ENCODE results near the gene POLR1B. TPM values are rescaled to one million over a fixed set of nuclear protein-coding genes. Genes with fewer than 3 reads are reported as not detected.

The POLR1B gene, protein sequence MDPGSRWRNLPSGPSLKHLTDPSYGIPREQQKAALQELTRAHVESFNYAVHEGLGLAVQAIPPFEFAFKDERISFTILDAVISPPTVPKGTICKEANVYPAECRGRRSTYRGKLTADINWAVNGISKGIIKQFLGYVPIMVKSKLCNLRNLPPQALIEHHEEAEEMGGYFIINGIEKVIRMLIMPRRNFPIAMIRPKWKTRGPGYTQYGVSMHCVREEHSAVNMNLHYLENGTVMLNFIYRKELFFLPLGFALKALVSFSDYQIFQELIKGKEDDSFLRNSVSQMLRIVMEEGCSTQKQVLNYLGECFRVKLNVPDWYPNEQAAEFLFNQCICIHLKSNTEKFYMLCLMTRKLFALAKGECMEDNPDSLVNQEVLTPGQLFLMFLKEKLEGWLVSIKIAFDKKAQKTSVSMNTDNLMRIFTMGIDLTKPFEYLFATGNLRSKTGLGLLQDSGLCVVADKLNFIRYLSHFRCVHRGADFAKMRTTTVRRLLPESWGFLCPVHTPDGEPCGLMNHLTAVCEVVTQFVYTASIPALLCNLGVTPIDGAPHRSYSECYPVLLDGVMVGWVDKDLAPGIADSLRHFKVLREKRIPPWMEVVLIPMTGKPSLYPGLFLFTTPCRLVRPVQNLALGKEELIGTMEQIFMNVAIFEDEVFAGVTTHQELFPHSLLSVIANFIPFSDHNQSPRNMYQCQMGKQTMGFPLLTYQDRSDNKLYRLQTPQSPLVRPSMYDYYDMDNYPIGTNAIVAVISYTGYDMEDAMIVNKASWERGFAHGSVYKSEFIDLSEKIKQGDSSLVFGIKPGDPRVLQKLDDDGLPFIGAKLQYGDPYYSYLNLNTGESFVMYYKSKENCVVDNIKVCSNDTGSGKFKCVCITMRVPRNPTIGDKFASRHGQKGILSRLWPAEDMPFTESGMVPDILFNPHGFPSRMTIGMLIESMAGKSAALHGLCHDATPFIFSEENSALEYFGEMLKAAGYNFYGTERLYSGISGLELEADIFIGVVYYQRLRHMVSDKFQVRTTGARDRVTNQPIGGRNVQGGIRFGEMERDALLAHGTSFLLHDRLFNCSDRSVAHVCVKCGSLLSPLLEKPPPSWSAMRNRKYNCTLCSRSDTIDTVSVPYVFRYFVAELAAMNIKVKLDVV
- 7.6 TPM for polyA plus RNA-seq (2013, experiment 1 of 2)
- polyA plus RNA-seq (2013, experiment 2 of 2): 6.8 TPM

DNA sequence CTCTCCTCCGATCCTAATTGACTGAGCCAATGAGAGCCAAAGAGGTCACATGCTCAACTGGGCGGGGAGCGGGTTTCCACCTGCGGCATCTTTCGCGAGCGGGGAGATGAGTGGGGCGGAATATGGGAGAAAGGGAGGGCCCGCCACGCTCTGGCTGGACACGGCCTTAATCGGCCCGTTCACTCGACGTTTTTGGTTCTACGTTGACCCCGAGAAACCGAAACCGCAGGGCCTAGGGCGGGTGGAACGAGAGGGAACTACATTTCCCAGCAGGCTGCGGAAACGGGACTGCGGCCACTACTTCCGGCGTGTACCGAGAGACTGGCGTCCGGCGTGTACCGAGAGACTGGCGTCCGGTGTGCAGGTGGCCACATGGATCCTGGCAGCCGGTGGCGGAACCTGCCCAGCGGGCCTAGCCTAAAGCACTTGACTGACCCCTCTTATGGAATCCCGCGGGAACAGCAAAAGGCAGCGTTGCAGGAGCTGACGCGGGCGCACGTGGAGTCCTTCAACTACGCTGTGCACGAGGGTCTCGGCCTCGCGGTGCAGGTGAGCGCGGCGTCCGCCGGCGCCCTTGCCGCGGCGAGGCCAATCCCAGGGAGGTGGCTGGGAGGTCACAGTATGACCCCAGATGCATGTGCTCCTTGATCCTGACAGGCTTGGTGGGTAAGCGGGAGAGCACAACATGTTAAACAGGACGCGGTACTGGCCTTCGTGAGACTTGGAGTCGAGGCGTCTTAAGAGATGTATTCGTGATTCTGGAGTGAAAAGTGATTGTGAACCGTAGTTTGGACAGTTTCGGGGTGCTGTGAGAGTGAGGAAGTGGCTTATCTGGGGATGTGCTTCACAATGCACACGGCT, at the start of gene POLR1B:
Gene POLR1B (plus strand): TSS at position 343 of the 861 bp plus-strand sequence. CDS start 30 bp downstream, at position 373.
- H2BK120ac ChIP-seq (ENCODE audit: low read depth, low read length): peak within 1 kb of the TSS; percentile 84
- no CpG with 5 or more reads among the region's 67 CpGs for WGBS, 2 donors (ENCODE audit: extremely low coverage in 2 of 2, insufficient read length in 2 of 2, insufficient replicate concordance in 1 of 2)

DNA sequence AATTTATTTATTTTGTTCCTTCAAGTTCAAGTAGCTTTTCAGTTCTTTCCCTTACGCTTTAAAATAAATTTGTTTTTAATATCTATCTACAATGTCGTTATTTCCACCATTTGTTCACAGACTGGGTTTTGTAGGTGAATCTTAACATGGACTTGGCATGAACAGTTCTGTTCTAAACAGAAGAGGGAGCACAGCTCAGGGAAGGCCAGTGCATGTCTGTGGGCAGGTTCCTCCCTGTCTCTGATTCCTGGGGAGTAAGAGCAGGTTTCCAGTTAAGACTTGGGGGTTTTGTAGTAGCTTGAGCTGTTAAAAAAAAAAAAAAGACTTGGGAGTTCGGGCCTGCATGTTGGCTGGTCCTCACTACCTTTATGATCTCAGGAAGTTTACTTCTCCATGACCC, 49.2 kb upstream of the POLR1B start:
- Histone ChIP-seq H3K4me3 (ENCODE audit: low read length in 2 of 2) (no peak overlapping the region), H3K79me1 (ENCODE audit: low read depth, low read length) (no peaks in the 10 kb centered on the region), H3K27ac (replicated peaks; ENCODE audit: low read length) (no peak overlapping the region), H3K36me3 (replicated peaks in 1 of 2; ENCODE audit: control insufficient read depth in 2 of 2, insufficient read depth in 2 of 2, low read length in 2 of 2) (peaks cover 9 to 53% of the 10 kb centered on the region in 2 donors), H3K23ac (ENCODE audit: low read depth, low read length, poor library complexity) (no peak overlapping the region), H2BK5ac (ENCODE audit: low read length) (no peak overlapping the region), H4K8ac (ENCODE audit: low read depth, low read length) (no peak overlapping the region), H4K91ac (ENCODE audit: low read depth, low read length, poor library complexity) (no peak overlapping the region), H2AFZ (ENCODE audit: low read length) (no peak overlapping the region), H2BK120ac (ENCODE audit: low read depth, low read length) (no peak overlapping the region), H2AK5ac (ENCODE audit: low read depth, low read length) (no peak overlapping the region), H3K9ac (ENCODE audit: low read depth, low read length, poor library complexity) (no peak overlapping the region), H3K4me1 (ENCODE audit: control insufficient read depth in 2 of 2, insufficient read depth in 1 of 2, low read depth in 1 of 2, low read length in 2 of 2) (peaks cover 0 to 2% of the 10 kb centered on the region in 2 donors), H3K4me2 (ENCODE audit: insufficient read depth, low read length, poor library complexity, severe bottlenecking) (no peak overlapping the region), H3K18ac (ENCODE audit: low read length) (no peak overlapping the region), H2BK15ac (ENCODE audit: low read length) (no peak overlapping the region), H3K14ac (ENCODE audit: low read length) (no peak overlapping the region), H3K27me3 (ENCODE audit: control insufficient read depth in 3 of 3, insufficient read depth in 3 of 3, low read depth in 1 of 3, low read length in 3 of 3) (no peaks in the 10 kb centered on the region), H3K9me3 (replicated peaks in 1 of 2; ENCODE audit: control insufficient read depth in 2 of 2, insufficient read depth in 1 of 2, low read depth in 1 of 2, low read length in 2 of 2) (no peaks in the 10 kb centered on the region), H3K4ac (ENCODE audit: low read length) (no peak overlapping the region), H2BK12ac (ENCODE audit: low read length) (no peak overlapping the region)
- no CpG with 5 or more reads among the region's 3 CpGs for WGBS, 2 donors (ENCODE audit: extremely low coverage in 2 of 2, insufficient read length in 2 of 2, insufficient replicate concordance in 1 of 2)
- DNase-seq (ENCODE audit: low spot score): no peak

More for the DNA sequence above, at the start of gene POLR1B:
- H2BK5ac ChIP-seq (ENCODE audit: low read length): peak within 1 kb of the TSS; percentile 93
- no peaks in the 10 kb centered on the region for H3K79me1 ChIP-seq (ENCODE audit: low read depth, low read length)
- peak within 1 kb of the TSS; percentile 85 for H3K27ac ChIP-seq (replicated peaks; ENCODE audit: low read length)
- H3K23ac ChIP-seq (ENCODE audit: low read depth, low read length, poor library complexity): peak within 1 kb of the TSS; percentile 94
- H3K18ac ChIP-seq (ENCODE audit: low read length): peak within 1 kb of the TSS; percentile 99
- peak within 1 kb of the TSS; percentile 35 for H2BK12ac ChIP-seq (ENCODE audit: low read length)
- peak; percentile 80 for DNase-seq (ENCODE audit: low spot score)
- peak within 1 kb of the TSS; percentile 97 for H3K9ac ChIP-seq (ENCODE audit: low read depth, low read length, poor library complexity)
- no peaks in the 10 kb centered on the region for H3K9me3 ChIP-seq (replicated peaks in 1 of 2; ENCODE audit: control insufficient read depth in 2 of 2, insufficient read depth in 1 of 2, low read depth in 1 of 2, low read length in 2 of 2)
- no peak within 1 kb of the TSS for H4K91ac ChIP-seq (ENCODE audit: low read depth, low read length, poor library complexity)
- H4K8ac ChIP-seq (ENCODE audit: low read depth, low read length): peak within 1 kb of the TSS; percentile 2
- peaks cover 3 to 18% of the 10 kb centered on the region in 2 donors for H3K36me3 ChIP-seq (replicated peaks in 1 of 2; ENCODE audit: control insufficient read depth in 2 of 2, insufficient read depth in 2 of 2, low read length in 2 of 2)
- H2BK15ac ChIP-seq (ENCODE audit: low read length): peak within 1 kb of the TSS; percentile 56
- peak within 1 kb of the TSS; percentile 86 for H3K14ac ChIP-seq (ENCODE audit: low read length)
- H2AK5ac ChIP-seq (ENCODE audit: low read depth, low read length): peak within 1 kb of the TSS; percentile 68
- H3K4me3 ChIP-seq (ENCODE audit: low read length in 2 of 2): peak within 1 kb of the TSS; percentile 88 to 93
- H3K4me1 ChIP-seq (ENCODE audit: control insufficient read depth in 2 of 2, insufficient read depth in 1 of 2, low read depth in 1 of 2, low read length in 2 of 2): peaks cover 1 to 2% of the 10 kb centered on the region in 2 donors
- H2AFZ ChIP-seq (ENCODE audit: low read length): peak within 1 kb of the TSS; percentile 95
- peak within 1 kb of the TSS; percentile 95 for H3K4me2 ChIP-seq (ENCODE audit: insufficient read depth, low read length, poor library complexity, severe bottlenecking)
- peak within 1 kb of the TSS; percentile 57 for H3K4ac ChIP-seq (ENCODE audit: low read length)
- no peaks in the 10 kb centered on the region for H3K27me3 ChIP-seq (ENCODE audit: control insufficient read depth in 3 of 3, insufficient read depth in 3 of 3, low read depth in 1 of 3, low read length in 3 of 3)

DNA sequence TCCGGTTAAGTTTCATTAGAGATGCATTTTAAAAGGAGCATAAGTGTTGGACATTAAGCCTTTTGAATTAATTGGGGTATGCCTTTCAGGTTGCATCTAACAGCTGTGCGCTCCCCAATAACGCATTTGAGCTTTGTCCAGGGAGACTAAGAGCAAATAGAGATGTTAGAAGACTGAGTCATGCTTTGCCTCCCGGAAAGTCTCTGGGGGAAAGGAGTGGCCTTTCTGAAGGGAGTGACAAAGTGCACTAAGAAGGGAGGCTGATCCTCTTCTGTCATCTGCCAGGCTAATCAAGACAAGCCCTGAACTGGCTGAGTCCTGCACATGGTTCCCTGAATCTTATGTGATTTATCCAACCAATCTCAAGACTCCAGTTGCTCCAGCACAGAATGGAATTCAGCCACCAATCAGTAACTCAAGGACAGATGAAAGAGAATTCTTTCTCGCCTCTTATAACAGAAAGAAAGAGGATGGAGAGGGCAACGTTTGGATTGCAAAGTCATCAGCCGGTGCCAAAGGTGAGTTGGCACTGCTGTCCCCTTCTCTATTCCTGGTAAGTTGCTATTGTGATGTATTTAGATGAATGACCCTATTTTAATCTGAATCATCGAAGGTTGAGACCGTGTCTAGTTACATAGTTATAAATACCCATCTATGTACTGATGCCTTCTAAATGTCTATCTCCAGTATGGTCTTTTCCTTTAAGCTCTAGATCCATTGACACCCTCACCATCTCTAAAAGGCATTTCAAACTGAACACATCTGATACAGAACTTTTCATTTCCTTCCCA, 48.2 kb upstream of the POLR1B start:
- Histone ChIP-seq H2BK15ac (ENCODE audit: low read length) (no peak overlapping the region), H4K8ac (ENCODE audit: low read depth, low read length) (no peak overlapping the region), H3K27me3 (ENCODE audit: control insufficient read depth in 3 of 3, insufficient read depth in 3 of 3, low read depth in 1 of 3, low read length in 3 of 3) (no peaks in the 10 kb centered on the region), H3K9me3 (replicated peaks in 1 of 2; ENCODE audit: control insufficient read depth in 2 of 2, insufficient read depth in 1 of 2, low read depth in 1 of 2, low read length in 2 of 2) (no peaks in the 10 kb centered on the region), H3K79me1 (ENCODE audit: low read depth, low read length) (no peaks in the 10 kb centered on the region), H3K4ac (ENCODE audit: low read length) (no peak overlapping the region), H2BK12ac (ENCODE audit: low read length) (no peak overlapping the region), H2BK5ac (ENCODE audit: low read length) (no peak overlapping the region), H2AFZ (ENCODE audit: low read length) (no peak overlapping the region), H3K27ac (replicated peaks; ENCODE audit: low read length) (no peak overlapping the region), H4K91ac (ENCODE audit: low read depth, low read length, poor library complexity) (no peak overlapping the region), H3K18ac (ENCODE audit: low read length) (no peak overlapping the region), H3K14ac (ENCODE audit: low read length) (no peak overlapping the region), H2BK120ac (ENCODE audit: low read depth, low read length) (no peak overlapping the region), H3K36me3 (replicated peaks in 1 of 2; ENCODE audit: control insufficient read depth in 2 of 2, insufficient read depth in 2 of 2, low read length in 2 of 2) (peaks cover 9 to 50% of the 10 kb centered on the region in 2 donors), H3K9ac (ENCODE audit: low read depth, low read length, poor library complexity) (no peak overlapping the region), H2AK5ac (ENCODE audit: low read depth, low read length) (no peak overlapping the region), H3K4me3 (ENCODE audit: low read length in 2 of 2) (no peak overlapping the region), H3K4me2 (ENCODE audit: insufficient read depth, low read length, poor library complexity, severe bottlenecking) (no peak overlapping the region), H3K4me1 (ENCODE audit: control insufficient read depth in 2 of 2, insufficient read depth in 1 of 2, low read depth in 1 of 2, low read length in 2 of 2) (peaks cover 0 to 2% of the 10 kb centered on the region in 2 donors), H3K23ac (ENCODE audit: low read depth, low read length, poor library complexity) (no peak overlapping the region)
- WGBS, 2 donors (ENCODE audit: extremely low coverage in 2 of 2, insufficient read length in 2 of 2, insufficient replicate concordance in 1 of 2): no CpG with 5 or more reads among the region's 9 CpGs
- no peak for DNase-seq (ENCODE audit: low spot score)
